ENCODE results near the gene APEX2.
"Not testable (repeated sequence)": the region's sequence is repeated elsewhere in the genome, so short reads cannot be mapped to it uniquely, and the experiment has no call there.

The APEX2 gene

GRCh38 chrX:54978448-54978847 lies 21.7 kb upstream of the APEX2 start:
- TF ChIP-seq CTCF (IDR thresholded peaks at IDR 0.05; ENCODE audit: borderline replicate concordance, control extremely low read depth, extremely low read depth, insufficient read depth, missing control alignments) = no peak
- in situ Hi-C loops (cut with MboI; ENCODE audit: low sequenced_read_pairs, unreplicated experiment) = no loop called here
- DNase-seq (ENCODE audit: low spot score) = no peak

GRCh38 chrX:54979432-54979831 lies 20.7 kb upstream of the APEX2 start:
- no peak for DNase-seq (ENCODE audit: low spot score)
- no peak for TF ChIP-seq CTCF (IDR thresholded peaks at IDR 0.05; ENCODE audit: borderline replicate concordance, control extremely low read depth, extremely low read depth, insufficient read depth, missing control alignments)
- in situ Hi-C loops (cut with MboI; ENCODE audit: low sequenced_read_pairs, unreplicated experiment) = no loop called here

GRCh38 chrX:54980334-54980733 lies 19.8 kb upstream of the APEX2 start:
- TF ChIP-seq CTCF (IDR thresholded peaks at IDR 0.05; ENCODE audit: borderline replicate concordance, control extremely low read depth, extremely low read depth, insufficient read depth, missing control alignments) = no peak
- in situ Hi-C loops (cut with MboI; ENCODE audit: low sequenced_read_pairs, unreplicated experiment) = no loop called here
- no peak for DNase-seq (ENCODE audit: low spot score)

GRCh38 chrX:54983306-54983705 lies 16.9 kb upstream of the APEX2 start:
- in situ Hi-C loops (cut with MboI; ENCODE audit: low sequenced_read_pairs, unreplicated experiment) = not testable (repeated sequence)

GRCh38 chrX:54991706-54992105 lies 8.5 kb upstream of the APEX2 start:
- TF ChIP-seq CTCF (IDR thresholded peaks at IDR 0.05; ENCODE audit: borderline replicate concordance, control extremely low read depth, extremely low read depth, insufficient read depth, missing control alignments) = no peak
- in situ Hi-C loops (cut with MboI; ENCODE audit: low sequenced_read_pairs, unreplicated experiment) = no loop called here
- DNase-seq (ENCODE audit: low spot score) = no peak

More at GRCh38 chrX:54983306-54983705, 16.9 kb upstream of the APEX2 start:
- not testable (repeated sequence) for DNase-seq (ENCODE audit: low spot score)

GRCh38 chrX:54992911-54993622 lies 7.1 kb upstream of the APEX2 start:
- no peak for DNase-seq (ENCODE audit: low spot score)

More at GRCh38 chrX:54992911-54993622, 7.1 kb upstream of the APEX2 start:
- no peak for TF ChIP-seq CTCF (IDR thresholded peaks at IDR 0.05; ENCODE audit: borderline replicate concordance, control extremely low read depth, extremely low read depth, insufficient read depth, missing control alignments)
- in situ Hi-C loops (cut with MboI; ENCODE audit: low sequenced_read_pairs, unreplicated experiment) = no loop called here
